K562 (cell line): ENCODE results near the gene SPATA31D4. TPM values are rescaled to one million over a fixed set of nuclear protein-coding genes. Genes with fewer than 3 reads are reported as not detected.

Source experiments
- ATAC-seq: fragments of 200-7000 bp; cut with Tn5 transposase; 3 replicates; pipeline ENCODE4 v1.9.1; 2020; ENCODE audit warnings: moderate library complexity
- BruUV-seq: library from RNA; stranded (reverse); fragments of 400-500 nt; replicated peaks from 2 replicates; lab custom pipeline; 2021; lab: Mats Ljungman, UMichigan
- CTCF ChIA-PET: fragments of 300-600 bp; formaldehyde crosslinking; extraction: SDS; loops from one replicate; lab custom pipeline; 2021; ENCODE audit warnings: low intra/inter-chr PET ratio; lab: Yijun Ruan, JAX
- POLR2A ChIA-PET: fragments of 300-600, 350-650 bp; sonication (Branson Sonifier 250); formaldehyde crosslinking; extraction: SDS; loops from one replicate; lab custom pipeline; 2021; ENCODE audit warnings: antibody characterized with exemption, inconsistent platforms; lab: Yijun Ruan, JAX
- DNase-seq, 4 experiments: peaks; one replicate each; pipeline versions ENCODE4 v3.0.0 to v3.0.0-alpha.2; 2011 to 2018; ENCODE audit warnings: low spot score in 3 of 4, mixed read lengths in 3 of 4; ENCODE audit errors: extremely low read depth in 1 of 4
- FAIRE-seq: peaks from 2 replicates; lab custom pipeline; 2011; peaks lifted over from hg19 to GRCh38; lab: Jason Lieb, UNC
- H2AFZ ChIP-seq: 2 replicates; pipeline ENCODE4 v1.6.0; 2011; ENCODE audit warnings: low read depth, low read length, control low read depth, inconsistent platforms
- H3K27ac ChIP-seq: fragments of 200-600 bp; 3 replicates; pipeline ENCODE4 v1.8.0; 2011; ENCODE audit warnings: low read depth, mild to moderate bottlenecking, control low read depth, inconsistent platforms, low read length, moderate library complexity, mixed read lengths; ENCODE audit errors: extremely low read depth
- H3K27me3 ChIP-seq, 2 experiments: fragments of 300-600 bp in 1 of 2; 2 replicates in 1 of 2; 3 replicates in 1 of 2; pipeline versions ENCODE4 v1.6.0 to v1.8.0; 2011; ENCODE audit warnings: inconsistent platforms in 2 of 2, low read length in 2 of 2, mild to moderate bottlenecking in 1 of 2, mixed read lengths in 1 of 2, moderate library complexity in 1 of 2; ENCODE audit not compliant: control insufficient read depth in 2 of 2, insufficient read depth in 2 of 2
- H3K36me3 ChIP-seq: fragments of 300-600 bp; 3 replicates; pipeline ENCODE4 v1.8.0; 2011; ENCODE audit warnings: mild to moderate bottlenecking, low read length, inconsistent platforms; ENCODE audit not compliant: control insufficient read depth, insufficient read depth
- H3K4me1 ChIP-seq, 2 experiments: fragments of 200-600 bp in 1 of 2; replicated peaks in 1 of 2; 2 replicates in 1 of 2; 3 replicates in 1 of 2; pipeline versions ENCODE4 v1.5.1 to v1.8.0; 2011; ENCODE audit warnings: inconsistent platforms in 2 of 2, low read length in 2 of 2, mild to moderate bottlenecking in 1 of 2, mixed read lengths in 1 of 2, moderate library complexity in 1 of 2; ENCODE audit not compliant: control insufficient read depth in 2 of 2, insufficient read depth in 2 of 2
- H3K4me2 ChIP-seq: 2 replicates; pipeline ENCODE4 v1.6.1; 2011; ENCODE audit warnings: low read length, control low read depth, inconsistent platforms, mixed read lengths; ENCODE audit not compliant: insufficient read depth
- H3K4me3 ChIP-seq: fragments of 200-600 bp; sonication (generic), shearing (Covaris generic); 2 replicates; pipeline ENCODE4 v1.5.1; 2016; ENCODE audit warnings: control low read depth, inconsistent platforms
- H3K79me2 ChIP-seq: fragments of 200-600 bp; 3 replicates; pipeline ENCODE4 v1.8.0; 2011; ENCODE audit warnings: low read length, inconsistent platforms; ENCODE audit not compliant: control insufficient read depth, insufficient read depth
- H3K9ac ChIP-seq, 2 experiments: 2 replicates each; pipeline versions ENCODE4 v1.6.0 to v1.6.1; 2011; ENCODE audit warnings: low read depth in 2 of 2, low read length in 2 of 2, control low read depth in 1 of 2, inconsistent platforms in 1 of 2, mild to moderate bottlenecking in 1 of 2, mixed read lengths in 1 of 2; ENCODE audit not compliant: insufficient read depth in 1 of 2
- H3K9me1 ChIP-seq: one replicate; pipeline ENCODE4 v1.6.0; 2011; ENCODE audit warnings: inconsistent platforms, mild to moderate bottlenecking, low read length, moderate library complexity; ENCODE audit not compliant: control insufficient read depth, insufficient read depth
- H3K9me3 ChIP-seq: replicated peaks from 2 replicates; pipeline ENCODE4 v1.5.1; 2011; ENCODE audit warnings: low read depth, low read length, inconsistent platforms; ENCODE audit not compliant: control insufficient read depth, insufficient read depth
- H4K20me1 ChIP-seq: replicated peaks from 2 replicates; pipeline ENCODE4 v1.6.1; 2011; ENCODE audit warnings: low read length, inconsistent platforms, mixed read lengths; ENCODE audit not compliant: control insufficient read depth, insufficient read depth
- ADNP ChIP-seq: fragments of 200-800 bp; sonication (Bioruptor generic); IDR thresholded peaks from 2 replicates; pipeline ENCODE4 v1.6.1; 2016; ENCODE audit warnings: missing genetic modification characterization, missing compliant biosample characterization
- ARHGAP35 ChIP-seq: fragments of 450-650 bp; IDR thresholded peaks from 2 replicates; pipeline ENCODE4 v1.6.1; 2018; ENCODE audit not compliant: partially characterized antibody
- BRCA1 ChIP-seq, 2 experiments: fragments of 450-650 bp in 1 of 2; sonication (generic) in 1 of 2; formaldehyde crosslinking in 1 of 2; IDR thresholded peaks; 2 replicates each; pipeline versions ENCODE4 v1.5.0 to v1.6.1; 2017 to 2020; ENCODE audit warnings: mild to moderate bottlenecking in 1 of 2, missing genetic modification reagents in 1 of 2
- C11orf30 ChIP-seq: fragments of 450-650 bp; IDR thresholded peaks from 2 replicates; pipeline ENCODE4 v1.6.1; 2016; ENCODE audit warnings: low read depth, mild to moderate bottlenecking
- CHAMP1 ChIP-seq: fragments of 450-650 bp; IDR thresholded peaks from 2 replicates; pipeline ENCODE4 v1.6.1; 2016; ENCODE audit warnings: mild to moderate bottlenecking
- CXXC5 ChIP-seq: fragments of 250-450 bp; sonication (Bioruptor Pico); IDR thresholded peaks from 2 replicates; pipeline ENCODE4 v1.8.0; 2022; ENCODE audit warnings: inconsistent platforms, mild to moderate bottlenecking, moderate library complexity
- HES1 ChIP-seq: fragments of 450-650 bp; IDR thresholded peaks from 2 replicates; pipeline ENCODE4 v1.6.1; 2016; ENCODE audit warnings: low read depth, mild to moderate bottlenecking, moderate library complexity
- MCM2 ChIP-seq: fragments of 450-650 bp; IDR thresholded peaks from 2 replicates; pipeline ENCODE4 v1.6.1; 2017; ENCODE audit warnings: low read depth, mild to moderate bottlenecking
- NFIX ChIP-seq: fragments of 250-450 bp; sonication (Bioruptor Pico); IDR thresholded peaks from 2 replicates; pipeline ENCODE4 v1.4.0; 2020; ENCODE audit warnings: low read depth, mild to moderate bottlenecking, moderate library complexity
- TCF3 ChIP-seq: sonication (generic); formaldehyde crosslinking; IDR thresholded peaks from 2 replicates; pipeline ENCODE4 v1.4.0; 2020; ENCODE audit warnings: mild to moderate bottlenecking, missing genetic modification reagents
- ZBTB12 ChIP-seq: fragments of 250-450 bp; sonication (Bioruptor Pico); IDR thresholded peaks from 2 replicates; pipeline ENCODE4 v1.4.0; 2020
- ZKSCAN1 ChIP-seq: fragments of 150-350 bp; IDR thresholded peaks from 2 replicates; pipeline ENCODE4 v1.6.1; 2016; ENCODE audit warnings: low read depth, low read length
- ZNF282 ChIP-seq: sonication (generic); formaldehyde crosslinking; IDR thresholded peaks from 2 replicates; pipeline ENCODE4 v1.8.1; 2023; ENCODE audit warnings: missing genetic modification reagents
- ZNF695 ChIP-seq: fragments of 450-650 bp; formaldehyde crosslinking; IDR thresholded peaks from 2 replicates; pipeline ENCODE4 v1.4.0; 2020; ENCODE audit warnings: mild to moderate bottlenecking, moderate library complexity
- WGBS: fragments of 100-300 bp; shearing (Covaris generic); methylation state at CpG from one replicate; pipeline ENCODE4 v1.1.6; 2016; ENCODE audit warnings: low coverage, mixed read lengths; ENCODE audit not compliant: insufficient coverage; ENCODE audit errors: missing lambda C conversion rate; 5-methylcytosine and 5-hydroxymethylcytosine counted together
- in situ Hi-C: fragments of 300-500 bp; cut with MboI; formaldehyde crosslinking; loops from 4 replicates; pipeline ENCODE4 v1.15.0; 2018; ENCODE audit warnings: inconsistent platforms, mixed read lengths
- intact Hi-C: fragments of 100-400 bp; cut with micrococcal nuclease; formaldehyde crosslinking; loops from 2 replicates; pipeline ENCODE4 v1.14.2; 2022
- polyA plus RNA-seq, 8 experiments: library from polyadenylated mRNA; depleted of rRNA in 4 of 8; stranded (reverse) in 5 of 8; unstranded in 3 of 8; fragments of >200 nt; fragmentation: Nextera tagmentation in 2 of 8; fragmentation: Illumina TruSeq in 1 of 8; extraction: Ambion mirVana in 2 of 8; extraction: Trizol in 1 of 8; gene quantifications; 2 replicates each; pipeline versions ENCODE4 v1.2.1 to v1.2.3, GENCODE V29; 2011 to 2014; ENCODE audit warnings: inconsistent platforms in 1 of 8, missing spikeins in 1 of 8
- total RNA-seq, 7 experiments: library from RNA; depleted of rRNA in 6 of 7; stranded (reverse); fragments of >200 nt in 6 of 7; fragmentation: Illumina TruSeq in 2 of 7; extraction: Trizol in 2 of 7; gene quantifications; 2 replicates each; pipeline versions ENCODE4 v1.2.1 to v1.2.3, GENCODE V29; 2011 to 2021; ENCODE audit warnings: low replicate concordance in 1 of 7

Gene SPATA31D4
- total and polyA plus RNA-seq, 9 of the 15 experiments (the other 6 are each of a cell fraction or from before 2014, with no cell fraction given) = not detected

- CTCF ChIA-PET = no interaction called here
- TF ChIP-seq ZNF695 (no peak), C11orf30 (no peak), ADNP (tag) (no peak), CHAMP1 (no peak), TCF3 (CRISPR knock-in tag) (no peak), ARHGAP35 (no peak), HES1 (no peak), NFIX (no peak), CXXC5 (CRISPR knock-in tag) (no peak), BRCA1 (IDR thresholded peaks at IDR 0.05) (no peak), BRCA1 (CRISPR knock-in tag; IDR thresholded peaks at IDR 0.05) (no peak), ZKSCAN1 (no peak), MCM2 (no peak), ZNF282 (CRISPR knock-in tag) (no peak), ZBTB12 (CRISPR knock-in tag) (no peak)
Observed at GRCh38 chr9:81898851-81899250, 29.4 kb upstream of the SPATA31D4 start.

More at GRCh38 chr9:81898851-81899250, 29.4 kb upstream of the SPATA31D4 start:
- ATAC-seq (no peak), DNase-seq (no peak), FAIRE-seq (no peak)
- 0% methylated on average over 1 of the region's 1 CpG for WGBS
- Histone ChIP-seq H3K79me2 (no peaks in the 10 kb centered on the region), H3K4me3 (no peak overlapping the region), H3K27ac (no peak overlapping the region), H3K9ac (no peak overlapping the region), H3K9me1 (no peaks in the 10 kb centered on the region), H2AFZ (no peak overlapping the region), H3K36me3 (no peaks in the 10 kb centered on the region), H3K9me3 (no peaks in the 10 kb centered on the region), H3K4me2 (no peak overlapping the region), H4K20me1 (no peaks in the 10 kb centered on the region), H3K27me3 (no peaks in the 10 kb centered on the region), H3K4me1 (no peaks in the 10 kb centered on the region)
- intact Hi-C loops = no loop called here
- in situ Hi-C loops = no loop called here
- no TSS peak for BruUV-seq
- POLR2A ChIA-PET = no interaction called here
